Amygdala (tissue), 56 donors: ENCODE results near the gene SKOR1.
A peak's percentile ranks its signal among the peaks of the same experiment; 100 is the strongest.

Source experiments
- DNase-seq, 56 donors: peaks; one replicate each; lab custom pipeline; 2025; lab: John Stamatoyannopoulos, UW

SKOR1 gene

GRCh38 chr15:67879440-67880129 lies 54.3 kb downstream of the SKOR1 start:
- DNase-seq = peak in 1 of 56 donors; percentile 8

DNA sequence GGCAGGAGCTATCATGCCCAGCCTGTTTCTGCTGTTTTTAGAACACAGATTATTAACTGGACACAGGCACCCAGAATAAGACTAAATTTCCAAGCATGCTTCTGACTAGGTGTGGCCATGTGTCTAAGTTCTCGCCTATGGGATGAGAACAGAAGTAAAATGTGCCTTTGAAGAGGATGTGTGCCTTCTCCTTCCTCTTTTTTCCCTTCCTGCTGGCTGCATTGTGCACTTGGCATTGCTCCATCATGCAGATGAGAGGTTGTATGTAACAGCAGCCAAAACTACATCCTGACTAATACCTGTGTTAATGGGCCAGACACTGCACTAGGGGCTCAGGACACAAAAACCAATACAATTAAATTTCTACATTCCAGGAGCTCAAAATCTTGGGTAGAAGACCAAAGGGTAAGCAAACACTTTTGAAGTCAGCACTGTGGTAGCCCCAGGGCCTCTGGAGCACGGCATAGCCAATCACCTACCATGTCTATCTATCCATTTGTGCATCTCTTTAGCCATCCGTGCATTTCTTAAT lies 55.4 kb downstream of the SKOR1 start:
- DNase-seq = peak in 3 of 56 donors; percentile 4 to 11 (median 6)

- peak in 2 of 56 donors; percentile 4 to 21 for DNase-seq
Observed at GRCh38 chr15:67882487-67883233, 57.4 kb downstream of the SKOR1 start.

DNA sequence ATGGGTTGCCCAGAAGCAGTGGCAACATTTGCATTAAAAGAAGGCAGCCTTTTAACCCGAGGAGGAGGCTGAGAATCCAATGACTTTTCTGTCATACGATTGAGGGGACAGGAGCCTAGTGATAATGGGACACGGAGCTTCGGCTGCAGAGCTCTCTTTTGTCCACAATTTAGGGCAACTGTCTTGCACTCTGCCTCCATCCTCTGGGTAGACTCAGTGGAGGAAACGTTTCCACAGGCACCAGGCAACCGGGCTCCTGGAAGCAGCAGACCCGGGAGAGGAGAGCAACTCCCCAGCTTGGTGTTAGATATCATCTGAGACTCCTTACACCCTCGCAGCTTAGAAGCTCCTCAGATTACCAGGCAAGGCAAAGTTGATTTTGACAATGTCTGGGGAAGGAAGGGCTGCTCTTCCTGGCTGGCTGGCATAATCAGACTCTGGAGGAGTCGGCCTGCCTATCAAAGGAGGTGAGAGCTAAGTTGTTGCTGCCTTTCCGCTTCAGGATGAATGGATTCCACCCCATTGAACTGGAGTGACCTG lies 58.0 kb downstream of the SKOR1 start:
- DNase-seq = no peak

DNA sequence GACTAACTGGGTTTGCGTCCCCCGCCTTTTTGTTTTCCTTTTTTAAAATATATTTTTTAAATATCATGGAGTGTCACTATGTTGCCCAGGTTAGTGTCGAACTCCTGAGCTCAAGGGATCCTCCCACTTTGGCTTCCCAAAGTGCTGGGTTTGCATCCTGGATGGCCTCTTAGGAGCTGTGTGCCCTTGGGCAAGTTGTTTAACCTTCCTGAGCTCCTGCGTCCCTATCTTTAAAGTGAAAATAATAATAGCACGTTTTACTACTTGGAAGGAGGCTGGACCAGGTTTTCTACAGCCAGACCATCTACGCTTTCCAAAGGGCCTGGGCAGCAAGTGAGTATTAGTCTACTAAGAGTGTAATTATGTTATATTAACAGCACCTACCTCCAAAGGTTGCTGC lies 58.7 kb downstream of the SKOR1 start:
- DNase-seq = no peak
